HEK293 (cell line): ENCODE measurements around the gene LAMA2.

ENCODE experiments used
- CTCF ChIA-PET: fragments of 350-600 bp; formaldehyde crosslinking; extraction: SDS; loops from one replicate; lab custom pipeline; 2021; ENCODE audit warnings: antibody characterized with exemption; lab: Yijun Ruan, JAX
- POLR2A ChIA-PET: fragments of 300-600 bp; formaldehyde crosslinking; extraction: SDS; loops from one replicate; lab custom pipeline; 2020; ENCODE audit warnings: antibody characterized with exemption, inconsistent platforms; lab: Yijun Ruan, JAX
- H3K27ac ChIP-seq: fragments of 200-500 bp; sonication (Bioruptor generic); 2 replicates; pipeline ENCODE4 v1.5.1; 2014; ENCODE audit warnings: low read depth, low read length, control low read depth, inconsistent platforms; ENCODE audit errors: extremely low read depth
- H3K36me3 ChIP-seq, 2 experiments: fragments of 200-500 bp in 1 of 2; sonication (Bioruptor generic) in 1 of 2; 1 replicate in 1 of 2; 2 replicates in 1 of 2; pipeline ENCODE4 v1.5.1; 2014 to 2017; ENCODE audit warnings: inconsistent platforms in 2 of 2, low read length in 2 of 2; ENCODE audit not compliant: control insufficient read depth in 2 of 2, insufficient read depth in 1 of 2
- H3K4me1 ChIP-seq: fragments of 200-500 bp; sonication (Bioruptor generic); 2 replicates; pipeline ENCODE4 v1.5.1; 2014; ENCODE audit warnings: mild to moderate bottlenecking, low read length, inconsistent platforms; ENCODE audit not compliant: control insufficient read depth, insufficient read depth
- H3K4me3 ChIP-seq: 2 replicates; pipeline ENCODE4 v1.5.1; 2011; ENCODE audit warnings: low read depth, mild to moderate bottlenecking, control low read depth, low read length, moderate library complexity
- H3K9me3 ChIP-seq: fragments of 200-500 bp; sonication (Bioruptor generic); 2 replicates; pipeline ENCODE4 v1.5.1; 2014; ENCODE audit warnings: low read depth, low read length, inconsistent platforms; ENCODE audit not compliant: control insufficient read depth, insufficient read depth
- BCL11B ChIP-seq: fragments of 450-650 bp; formaldehyde crosslinking; IDR thresholded peaks from 2 replicates; pipeline ENCODE4 v1.5.1; 2016; ENCODE audit warnings: low read depth, missing biosample characterization, missing genetic modification characterization
- GLI4 ChIP-seq: fragments of 450-650 bp; formaldehyde crosslinking; IDR thresholded peaks from 2 replicates; pipeline ENCODE4 v1.5.1; 2016; ENCODE audit warnings: missing biosample characterization, missing genetic modification characterization
- KLF8 ChIP-seq: fragments of 450-650 bp; formaldehyde crosslinking; IDR thresholded peaks from 2 replicates; pipeline ENCODE4 v1.5.1; 2016; ENCODE audit warnings: missing biosample characterization, missing genetic modification characterization
- SCRT2 ChIP-seq: fragments of 450-650 bp; formaldehyde crosslinking; IDR thresholded peaks from 2 replicates; pipeline ENCODE4 v1.5.1; 2016; ENCODE audit warnings: missing biosample characterization, missing genetic modification characterization
- ZBTB26 ChIP-seq: fragments of 450-650 bp; formaldehyde crosslinking; optimal IDR thresholded peaks from 2 replicates; pipeline ENCODE3; 2016; ENCODE audit warnings: missing biosample characterization, mild to moderate bottlenecking, missing genetic modification characterization
- ZFHX2 ChIP-seq: fragments of 450-650 bp; formaldehyde crosslinking; conservative IDR thresholded peaks from 2 replicates; pipeline ENCODE4 v1.5.1; 2016; ENCODE audit warnings: missing biosample characterization, missing genetic modification characterization
- ZFP3 ChIP-seq: fragments of 450-650 bp; formaldehyde crosslinking; IDR thresholded peaks from 2 replicates; pipeline ENCODE4 v1.5.1; 2016; ENCODE audit warnings: low read depth, missing biosample characterization, missing genetic modification characterization
- ZNF239 ChIP-seq: fragments of 450-650 bp; formaldehyde crosslinking; IDR thresholded peaks from 2 replicates; pipeline ENCODE4 v1.5.1; 2016; ENCODE audit warnings: missing biosample characterization, missing genetic modification characterization
- ZNF24 ChIP-seq: fragments of 450-650 bp; formaldehyde crosslinking; IDR thresholded peaks from 2 replicates; pipeline ENCODE4 v1.5.1; 2016; ENCODE audit warnings: missing biosample characterization, missing genetic modification characterization
- ZNF311 ChIP-seq: fragments of 450-650 bp; formaldehyde crosslinking; IDR thresholded peaks from 2 replicates; pipeline ENCODE4 v1.5.1; 2017; ENCODE audit warnings: missing biosample characterization, missing genetic modification characterization, borderline replicate concordance
- ZNF423 ChIP-seq: fragments of 450-650 bp; formaldehyde crosslinking; IDR thresholded peaks from 2 replicates; pipeline ENCODE4 v1.5.1; 2016; ENCODE audit warnings: missing biosample characterization, missing genetic modification characterization
- ZNF449 ChIP-seq: fragments of 450-650 bp; formaldehyde crosslinking; IDR thresholded peaks from 2 replicates; pipeline ENCODE4 v1.5.1; 2017; ENCODE audit warnings: missing biosample characterization, mild to moderate bottlenecking, missing genetic modification characterization, moderate library complexity
- ZNF548 ChIP-seq: fragments of 450-650 bp; formaldehyde crosslinking; IDR thresholded peaks from 2 replicates; pipeline ENCODE4 v1.5.1; 2016; ENCODE audit warnings: missing biosample characterization, missing genetic modification characterization
- ZNF585B ChIP-seq: fragments of 450-650 bp; formaldehyde crosslinking; IDR thresholded peaks from 2 replicates; pipeline ENCODE4 v1.5.1; 2016; ENCODE audit warnings: missing biosample characterization, missing genetic modification characterization
- ZNF626 ChIP-seq: fragments of 450-650 bp; sonication (Bioruptor Pico); formaldehyde crosslinking; IDR thresholded peaks from 2 replicates; pipeline ENCODE4 v1.5.1; 2018; ENCODE audit warnings: missing biosample characterization, missing genetic modification characterization, inconsistent platforms
- ZNF645 ChIP-seq: fragments of 450-650 bp; formaldehyde crosslinking; IDR thresholded peaks from 2 replicates; pipeline ENCODE4; 2016; ENCODE audit warnings: missing biosample characterization, missing genetic modification characterization
- ZNF837 ChIP-seq: fragments of 450-650 bp; formaldehyde crosslinking; IDR thresholded peaks from 2 replicates; pipeline ENCODE4 v1.5.1; 2016; ENCODE audit warnings: missing biosample characterization, missing genetic modification characterization
- ZSCAN16 ChIP-seq: fragments of 450-650 bp; formaldehyde crosslinking; IDR thresholded peaks from 2 replicates; pipeline ENCODE4 v1.5.1; 2016; ENCODE audit warnings: missing biosample characterization, missing genetic modification characterization
- TF ChIP-seq, protein P1 (sequence below): fragments of 450-650 bp; IDR thresholded peaks from 2 replicates; pipeline ENCODE4 v1.5.1; 2018; ENCODE audit warnings: missing biosample characterization, mild to moderate bottlenecking, missing genetic modification characterization
- TF ChIP-seq, protein P2 (sequence below): fragments of 450-650 bp; formaldehyde crosslinking; IDR thresholded peaks from 2 replicates; pipeline ENCODE4 v1.5.1; 2016; ENCODE audit warnings: missing biosample characterization, missing genetic modification characterization

Gene LAMA2

DNA sequence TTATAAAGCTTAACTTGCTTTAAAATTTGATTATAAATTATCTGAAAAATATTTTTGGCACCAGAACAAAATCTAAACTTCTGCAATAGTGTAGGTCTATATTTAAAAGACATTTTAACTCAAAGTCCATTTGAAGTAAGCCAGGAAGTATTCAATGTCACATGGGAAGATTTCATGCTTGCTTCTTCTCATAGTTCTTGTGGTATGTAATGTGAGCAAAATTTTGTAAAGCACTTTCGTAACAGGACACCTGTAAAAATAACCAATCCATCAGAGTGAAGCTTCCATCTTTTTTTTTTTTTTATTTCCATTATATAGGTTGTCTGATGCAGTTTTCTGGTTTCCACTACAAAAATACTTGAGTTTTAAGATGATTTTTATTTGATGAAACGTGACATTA lies 386.1 kb downstream of the LAMA2 start (continued):
- no peak for TF ChIP-seq ZNF449 (tag by site-specific recombination)
- no peak for TF ChIP-seq ZNF24
- no peak for TF ChIP-seq ZNF311 (tag by site-specific recombination)
- TF ChIP-seq, all 188 proteins: peak for 0

GRCh38 chr6:129269891-129270290 lies 387.0 kb downstream of the LAMA2 start:
- ChIA-PET CTCF (interaction anchor here (0.7 to 1.0 kb wide), 4 partner anchors 17 to 462 kb away, joined by 3 read pairs; no protein-coding TSS in a partner anchor), POLR2A (no interaction called here)
- Histone ChIP-seq H3K27ac (no peak overlapping the region), H3K9me3 (no peaks in the 10 kb centered on the region), H3K36me3 (no peaks in the 10 kb centered on the region), H3K4me3 (no peak overlapping the region), H3K4me1 (no peaks in the 10 kb centered on the region)
- no peak for TF ChIP-seq ZFP3 (tag by site-specific recombination)
- no peak for TF ChIP-seq BCL11B (tag by site-specific recombination)
- no peak for TF ChIP-seq GLI4 (tag by site-specific recombination)

DNA sequence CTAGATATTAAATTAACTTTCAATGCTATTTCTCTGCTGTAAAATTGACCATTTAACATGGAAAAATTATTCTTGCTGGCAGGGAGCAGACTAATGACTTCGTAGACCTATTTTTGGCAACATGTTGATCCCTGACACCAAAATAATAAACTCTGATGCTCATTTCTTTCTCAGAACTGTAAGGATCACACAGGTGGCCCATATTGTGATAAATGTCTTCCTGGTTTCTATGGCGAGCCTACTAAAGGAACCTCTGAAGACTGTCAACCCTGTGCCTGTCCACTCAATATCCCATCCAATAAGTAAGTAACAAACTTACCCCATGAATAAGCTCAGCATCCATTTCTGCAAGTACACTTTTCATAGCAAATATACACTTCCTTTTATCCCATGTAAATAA lies 387.5 kb downstream of the LAMA2 start:
- Histone ChIP-seq H3K9me3 (no peaks in the 10 kb centered on the region), H3K36me3 (no peaks in the 10 kb centered on the region), H3K27ac (no peak overlapping the region)
- CTCF ChIA-PET: interaction anchor here (0.5 to 1.0 kb wide), 3 partner anchors 53 to 463 kb away, joined by 3 read pairs; no protein-coding TSS in a partner anchor
- no peak for TF ChIP-seq ZNF626 (tag by site-specific recombination)
- peak; percentile 56 for TF ChIP-seq SCRT2 (tag by site-specific recombination)
- no peak for TF ChIP-seq ZNF645 (tag by site-specific recombination)
- TF ChIP-seq ZNF423 (tag by site-specific recombination): no peak
- TF ChIP-seq, all 188 proteins: peak for 1
- Histone ChIP-seq H3K4me1 (no peaks in the 10 kb centered on the region), H3K4me3 (no peak overlapping the region)
- POLR2A ChIA-PET: no interaction called here

DNA sequence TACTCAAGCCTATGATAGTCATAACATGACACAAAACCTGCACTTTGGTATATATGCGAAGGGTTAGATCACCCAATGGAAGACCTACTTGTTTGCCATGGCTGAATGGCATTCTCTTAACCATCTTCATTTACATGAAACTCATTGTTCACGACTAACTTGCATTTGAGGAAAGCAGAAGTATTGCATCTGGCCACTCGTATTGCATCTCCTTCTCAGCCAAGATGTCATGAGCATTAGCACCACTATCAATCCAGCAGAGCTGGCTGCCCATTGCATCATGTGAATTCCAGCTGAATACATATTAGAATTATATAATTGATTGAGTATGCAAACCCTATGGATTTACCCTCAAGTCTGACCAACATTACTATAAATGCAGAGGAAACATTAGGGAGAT lies 390.2 kb downstream of the LAMA2 start:
- POLR2A ChIA-PET: no interaction called here
- H3K36me3 ChIP-seq: no peaks in the 10 kb centered on the region
- CTCF ChIA-PET: no interaction called here
- no peaks in the 10 kb centered on the region for H3K4me1 ChIP-seq
- H3K9me3 ChIP-seq: no peaks in the 10 kb centered on the region
- H3K4me3 ChIP-seq: no peak overlapping the region
- no peak overlapping the region for H3K27ac ChIP-seq
- TF ChIP-seq ZNF837: no peak
- TF ChIP-seq ZNF548 (tag by site-specific recombination): no peak
- TF ChIP-seq, protein P1, sequence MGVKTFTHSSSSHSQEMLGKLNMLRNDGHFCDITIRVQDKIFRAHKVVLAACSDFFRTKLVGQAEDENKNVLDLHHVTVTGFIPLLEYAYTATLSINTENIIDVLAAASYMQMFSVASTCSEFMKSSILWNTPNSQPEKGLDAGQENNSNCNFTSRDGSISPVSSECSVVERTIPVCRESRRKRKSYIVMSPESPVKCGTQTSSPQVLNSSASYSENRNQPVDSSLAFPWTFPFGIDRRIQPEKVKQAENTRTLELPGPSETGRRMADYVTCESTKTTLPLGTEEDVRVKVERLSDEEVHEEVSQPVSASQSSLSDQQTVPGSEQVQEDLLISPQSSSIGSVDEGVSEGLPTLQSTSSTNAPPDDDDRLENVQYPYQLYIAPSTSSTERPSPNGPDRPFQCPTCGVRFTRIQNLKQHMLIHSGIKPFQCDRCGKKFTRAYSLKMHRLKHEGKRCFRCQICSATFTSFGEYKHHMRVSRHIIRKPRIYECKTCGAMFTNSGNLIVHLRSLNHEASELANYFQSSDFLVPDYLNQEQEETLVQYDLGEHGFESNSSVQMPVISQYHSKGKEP (tag by site-specific recombination): no peak
- no peak for TF ChIP-seq ZNF585B
- no peak for TF ChIP-seq ZSCAN16 (tag by site-specific recombination)
- TF ChIP-seq KLF8 (tag by site-specific recombination): no peak
- TF ChIP-seq ZBTB26: no peak
- TF ChIP-seq ZNF239: no peak
- no peak for TF ChIP-seq BCL11B (tag by site-specific recombination)
- TF ChIP-seq, protein P2, sequence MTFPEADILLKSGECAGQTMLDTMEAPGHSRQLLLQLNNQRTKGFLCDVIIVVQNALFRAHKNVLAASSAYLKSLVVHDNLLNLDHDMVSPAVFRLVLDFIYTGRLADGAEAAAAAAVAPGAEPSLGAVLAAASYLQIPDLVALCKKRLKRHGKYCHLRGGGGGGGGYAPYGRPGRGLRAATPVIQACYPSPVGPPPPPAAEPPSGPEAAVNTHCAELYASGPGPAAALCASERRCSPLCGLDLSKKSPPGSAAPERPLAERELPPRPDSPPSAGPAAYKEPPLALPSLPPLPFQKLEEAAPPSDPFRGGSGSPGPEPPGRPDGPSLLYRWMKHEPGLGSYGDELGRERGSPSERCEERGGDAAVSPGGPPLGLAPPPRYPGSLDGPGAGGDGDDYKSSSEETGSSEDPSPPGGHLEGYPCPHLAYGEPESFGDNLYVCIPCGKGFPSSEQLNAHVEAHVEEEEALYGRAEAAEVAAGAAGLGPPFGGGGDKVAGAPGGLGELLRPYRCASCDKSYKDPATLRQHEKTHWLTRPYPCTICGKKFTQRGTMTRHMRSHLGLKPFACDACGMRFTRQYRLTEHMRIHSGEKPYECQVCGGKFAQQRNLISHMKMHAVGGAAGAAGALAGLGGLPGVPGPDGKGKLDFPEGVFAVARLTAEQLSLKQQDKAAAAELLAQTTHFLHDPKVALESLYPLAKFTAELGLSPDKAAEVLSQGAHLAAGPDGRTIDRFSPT (tag by site-specific recombination): no peak
- TF ChIP-seq ZFHX2: no peak
